ENCODE data around the gene ZNF133. TPM values are rescaled to one million over a fixed set of nuclear protein-coding genes. Genes with fewer than 3 reads are reported as not detected.
A peak's percentile ranks its signal among the peaks of the same experiment; 100 is the strongest.
"Not testable (repeated sequence)": the region's sequence is repeated elsewhere in the genome, so short reads cannot be mapped to it uniquely, and the experiment has no call there.

ZNF133 gene
- total and polyA plus RNA-seq, 11 donors, result 4.0 to 9.8 (median 6.3) TPM

GRCh38 chr20:18272451-18272850 lies 15.9 kb upstream of the ZNF133 start:
- intact Hi-C loops (cut with DNase I), result loop anchor here in 7 of 10 donors (10.0 kb wide), 3 partner anchors 138 to 1468 kb away; partner anchors contain the start of genes KAT14 (in 2 of the 7) and PET117 (in 2 of the 7)
- H3K9me3 ChIP-seq, result no peaks in the 10 kb centered on the region
- H3K27me3 ChIP-seq, result peaks cover 0 to 39% (median 3%) of the 10 kb centered on the region in 9 donors
- ATAC-seq, result peak; percentile 42 to 70 (median 66)
- TF ChIP-seq POLR2A (IDR thresholded peaks at IDR 0.05) (no peak), CTCF (IDR thresholded peaks at IDR 0.05) (peak in 2 of 12 donors; percentile 8 to 12)
- peak in 4 of 5 donors; percentile 20 to 69 (median 36) for DNase-seq
- peaks cover 0 to 6% (median 0%) of the 10 kb centered on the region in 12 donors for H3K4me1 ChIP-seq
- no peak overlapping the region for H3K4me3 ChIP-seq
- no peak overlapping the region for H3K27ac ChIP-seq
- H3K36me3 ChIP-seq, result no peaks in the 10 kb centered on the region
- WGBS, 4 donors, result 32 to 59% (median 44%) methylated on average over 6 of the region's 6 CpGs

DNA sequence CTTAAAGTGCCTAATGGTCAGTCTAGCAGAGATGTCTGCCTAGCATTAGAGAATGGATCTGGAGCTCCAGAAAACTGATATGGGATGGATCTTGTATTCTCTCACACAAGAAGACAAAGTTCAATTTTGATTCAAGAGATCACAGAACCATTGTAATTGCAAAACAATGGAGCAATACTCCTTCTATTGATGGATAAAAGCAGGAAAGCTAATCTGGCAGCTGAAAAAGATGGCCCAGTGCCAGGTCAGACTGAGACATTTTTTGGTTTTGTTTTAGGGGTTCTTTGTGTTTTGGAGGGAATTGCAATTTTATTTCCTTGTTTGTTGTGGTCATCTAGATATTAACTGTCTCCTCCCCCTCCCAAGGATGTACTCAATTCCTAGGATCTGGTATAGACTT lies 14.6 kb upstream of the ZNF133 start:
- intact Hi-C loops (cut with DNase I), result loop anchor here in 7 of 10 donors (10.0 kb wide), 3 partner anchors 139 to 1469 kb away; partner anchors contain the start of genes KAT14 (in 2 of the 7) and PET117 (in 2 of the 7)
- H3K27ac ChIP-seq, result no peak overlapping the region
- peaks cover 0 to 6% (median 0%) of the 10 kb centered on the region in 12 donors for H3K4me1 ChIP-seq
- H3K36me3 ChIP-seq, result no peaks in the 10 kb centered on the region
- no peak for DNase-seq
- TF ChIP-seq CTCF (IDR thresholded peaks at IDR 0.05) (no peak), POLR2A (IDR thresholded peaks at IDR 0.05) (no peak)
- H3K27me3 ChIP-seq, result peaks cover 0 to 28% (median 0%) of the 10 kb centered on the region in 9 donors
- no peaks in the 10 kb centered on the region for H3K9me3 ChIP-seq
- no peak overlapping the region for H3K4me3 ChIP-seq
- ATAC-seq, result no peak

DNA sequence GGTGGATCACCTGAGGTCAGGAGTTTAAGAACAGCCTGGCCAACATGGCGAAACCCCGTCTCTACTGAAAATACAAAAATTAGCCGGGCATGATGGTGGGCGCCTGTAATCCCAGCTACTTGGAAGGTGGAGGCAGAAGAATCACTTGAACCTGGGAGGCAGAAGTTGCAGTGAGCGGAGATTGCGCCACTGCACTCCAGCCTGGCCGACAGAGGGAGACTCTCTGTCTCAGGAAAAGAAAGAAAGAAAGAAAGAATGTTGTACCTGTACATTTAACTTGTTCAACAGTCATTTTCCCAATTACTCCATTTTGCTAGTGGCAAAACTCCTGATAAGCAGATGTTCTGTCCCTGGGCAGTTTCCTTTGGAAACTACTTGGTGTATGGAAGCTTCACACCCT lies 12.4 kb upstream of the ZNF133 start:
- H3K9me3 ChIP-seq, DNase-seq, H3K4me3 ChIP-seq, H3K4me1 ChIP-seq, H3K27ac ChIP-seq, ATAC-seq, H3K36me3 ChIP-seq: not testable (repeated sequence)
- 89 to 92% (median 91%) methylated on average over 7 of the region's 7 CpGs for WGBS, 4 donors
- intact Hi-C loops (cut with DNase I), result loop anchor here in 7 of 10 donors (5.0 to 10.0 kb wide), 5 partner anchors 141 to 1471 kb away; partner anchors contain the start of genes KAT14 (in 2 of the 7) and PET117 (in 2 of the 7)
- peaks cover 0 to 36% (median 11%) of the 10 kb centered on the region in 9 donors for H3K27me3 ChIP-seq

- Histone ChIP-seq H3K4me1 (peaks cover 0 to 4% (median 0%) of the 10 kb centered on the region in 12 donors), H3K36me3 (no peaks in the 10 kb centered on the region), H3K27ac (no peak overlapping the region), H3K27me3 (peaks cover 0 to 43% (median 13%) of the 10 kb centered on the region in 9 donors), H3K4me3 (no peak overlapping the region), H3K9me3 (no peaks in the 10 kb centered on the region)
- WGBS, 4 donors, result 15 to 19% (median 17%) methylated on average over 12 of the region's 12 CpGs
- TF ChIP-seq POLR2A (IDR thresholded peaks at IDR 0.05) (no peak), CTCF (IDR thresholded peaks at IDR 0.05) (peak; percentile 33 to 79 (median 64))
- peak in 4 of 5 donors; percentile 34 to 54 (median 44) for DNase-seq
- intact Hi-C loops (cut with DNase I), result loop anchor here in 7 of 10 donors (5.0 to 10.0 kb wide), 5 partner anchors 142 to 1472 kb away; partner anchors contain the start of genes KAT14 (in 2 of the 7) and PET117 (in 2 of the 7)
- peak in 3 of 4 donors; percentile 53 to 82 (median 81) for ATAC-seq
These were observed 11.5 kb upstream of the ZNF133 start for GRCh38 chr20:18276821-18277220.

Data from heart left ventricle (tissue), 16 donors.